Occipital lobe (tissue), 2 donors: Measurements from ENCODE around the gene ZDHHC14. TPM values are rescaled to one million over a fixed set of nuclear protein-coding genes. Genes with fewer than 3 reads are reported as not detected.
"Not testable (repeated sequence)": the region's sequence is repeated elsewhere in the genome, so short reads cannot be mapped to it uniquely, and the experiment has no call there.

Source experiments
- DNase-seq: peaks from one replicate; lab custom pipeline; 2025; lab: John Stamatoyannopoulos, UW
- total RNA-seq: library from RNA; depleted of rRNA; stranded (reverse); fragments of >200 nt; gene quantifications from one replicate; pipeline ENCODE4 v1.2.3, GENCODE V29; 2014

ZDHHC14 gene
- total RNA-seq, 1 donor from 2014 or later = 14.3 TPM

DNA sequence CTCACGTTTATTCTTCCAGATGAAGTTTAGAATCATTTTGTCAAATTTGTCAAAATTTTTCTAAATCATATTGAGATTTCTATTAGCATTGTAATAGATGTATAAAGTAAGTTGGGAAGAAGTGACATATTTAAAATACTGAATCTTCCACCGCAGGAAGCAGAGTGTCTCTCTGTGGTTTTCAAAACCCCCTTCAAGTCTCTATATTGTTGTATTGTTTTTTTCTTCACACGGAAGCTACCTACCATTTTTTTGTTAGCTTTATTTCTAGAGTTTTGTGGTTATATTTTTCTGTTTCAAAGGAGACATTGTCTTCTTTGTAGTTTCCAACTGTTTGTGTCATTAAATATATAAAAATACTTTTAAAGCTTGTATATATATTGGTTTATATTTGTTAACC, 188.6 kb downstream of the ZDHHC14 start:
- no peak for DNase-seq

DNA sequence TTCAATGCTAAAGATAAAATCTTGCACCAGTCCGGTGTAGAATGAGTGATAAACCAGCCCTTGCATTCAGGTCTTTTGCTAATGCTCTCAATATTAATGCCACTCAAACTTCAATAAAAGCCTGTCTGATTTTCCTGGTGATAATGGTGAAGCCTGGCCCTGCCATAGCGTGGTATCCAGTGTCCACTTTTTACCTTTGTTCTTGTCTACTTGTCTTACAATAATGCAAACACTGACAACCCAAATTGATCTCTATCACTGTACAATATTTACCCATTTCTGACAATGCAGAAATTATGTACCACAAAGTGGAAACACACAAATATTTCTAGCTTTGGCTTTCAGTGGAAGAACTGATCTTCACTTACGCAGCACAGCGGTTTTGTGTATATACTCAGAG, 189.1 kb downstream of the ZDHHC14 start:
- no peak for DNase-seq

DNA sequence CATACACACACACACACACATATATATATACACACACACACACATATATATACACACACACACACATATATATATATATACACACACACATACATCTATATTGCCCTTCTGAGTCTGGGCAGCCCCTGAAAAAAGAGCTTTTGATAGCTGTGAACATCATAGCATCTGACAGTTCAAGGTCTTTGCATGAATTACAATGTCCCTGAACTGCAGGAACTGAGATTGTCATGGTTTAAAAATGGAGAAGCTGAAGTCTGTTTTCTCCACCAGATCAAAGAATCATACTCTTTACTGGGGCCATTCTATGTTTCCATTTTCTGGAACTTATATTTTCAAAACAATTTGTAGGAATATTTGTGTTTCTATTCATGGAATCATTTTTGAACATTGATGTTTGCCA, 189.8 kb downstream of the ZDHHC14 start:
- no peak for DNase-seq

DNA sequence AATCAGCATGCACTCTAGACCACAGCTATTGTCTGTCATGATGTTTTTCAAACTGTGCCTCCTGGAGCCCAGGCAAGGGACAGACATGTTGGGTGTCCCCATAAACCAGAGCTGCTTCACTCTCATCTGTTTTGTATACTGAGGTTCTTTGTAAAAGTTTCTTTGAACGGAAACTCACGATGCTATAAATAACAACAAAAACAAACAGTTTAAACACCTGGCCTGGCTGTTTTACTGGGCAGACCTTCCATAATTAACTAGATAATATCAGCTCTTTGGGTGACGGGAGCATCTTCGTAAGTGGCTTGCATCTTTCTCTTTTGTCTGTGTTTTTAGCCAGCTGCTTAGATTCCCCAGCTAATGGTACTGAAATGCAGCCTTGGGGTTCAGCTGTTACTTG, 190.3 kb downstream of the ZDHHC14 start:
- no peak for DNase-seq

- DNase-seq = no peak
Observed at GRCh38 chr6:157571950-157572349, 191.0 kb downstream of the ZDHHC14 start.

- no peak for DNase-seq
Observed at GRCh38 chr6:157574851-157575424, 193.9 kb downstream of the ZDHHC14 start.

GRCh38 chr6:157575436-157576145, 194.6 kb downstream of the ZDHHC14 start:
- no peak for DNase-seq

GRCh38 chr6:157576991-157577390, 196.0 kb downstream of the ZDHHC14 start:
- DNase-seq = not testable (repeated sequence)

DNA sequence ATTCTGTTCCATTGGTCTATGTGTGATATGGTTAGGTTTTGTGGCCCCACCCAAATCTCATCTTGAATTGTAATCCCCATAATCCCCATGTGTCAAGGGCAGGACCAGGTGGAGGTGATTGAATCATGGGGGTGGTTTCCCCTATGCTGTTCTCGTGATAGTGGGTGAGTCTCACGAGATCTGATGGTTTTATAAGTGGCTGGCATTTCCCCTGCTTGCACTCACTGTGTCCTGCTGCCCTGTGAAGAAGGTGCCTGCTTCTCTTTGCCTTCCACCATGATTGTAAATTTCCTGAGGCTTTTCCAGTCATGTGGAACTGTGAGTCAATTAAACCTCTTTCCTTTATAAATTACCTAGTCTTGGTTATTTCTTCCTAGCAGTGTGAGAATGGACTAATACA, 197.5 kb downstream of the ZDHHC14 start:
- DNase-seq = not testable (repeated sequence)

DNA sequence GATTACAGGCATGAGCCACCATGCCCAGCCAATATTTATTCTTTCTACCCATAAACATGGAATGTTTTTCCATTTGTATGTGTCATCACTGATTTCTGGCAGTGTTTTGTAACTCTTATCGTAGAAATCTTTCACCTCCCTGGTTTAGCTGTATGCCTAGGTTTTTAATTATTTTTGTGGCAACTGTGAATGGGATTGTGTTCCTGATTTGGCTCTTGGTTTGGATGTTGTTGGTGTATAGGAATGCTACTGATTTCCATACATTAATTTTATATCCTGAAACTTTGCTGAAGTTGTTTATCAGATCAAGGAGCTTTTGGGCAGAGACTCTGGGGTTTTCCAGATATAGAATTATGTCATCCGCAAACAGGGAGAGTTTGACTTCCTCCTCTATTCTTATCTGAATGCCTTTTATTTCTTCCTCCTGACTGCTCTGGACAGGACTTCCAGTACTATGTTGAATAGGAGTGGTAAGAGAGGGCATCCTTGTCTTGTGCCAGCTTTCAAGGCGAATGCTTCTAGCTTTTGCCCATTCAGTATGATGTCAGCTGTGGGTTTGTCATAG, 198.6 kb downstream of the ZDHHC14 start:
- no peak for DNase-seq

- no peak for DNase-seq
Observed at GRCh38 chr6:157584036-157584435, 203.0 kb downstream of the ZDHHC14 start.

- DNase-seq = no peak
Observed at GRCh38 chr6:157585274-157586087, 204.5 kb downstream of the ZDHHC14 start.

DNA sequence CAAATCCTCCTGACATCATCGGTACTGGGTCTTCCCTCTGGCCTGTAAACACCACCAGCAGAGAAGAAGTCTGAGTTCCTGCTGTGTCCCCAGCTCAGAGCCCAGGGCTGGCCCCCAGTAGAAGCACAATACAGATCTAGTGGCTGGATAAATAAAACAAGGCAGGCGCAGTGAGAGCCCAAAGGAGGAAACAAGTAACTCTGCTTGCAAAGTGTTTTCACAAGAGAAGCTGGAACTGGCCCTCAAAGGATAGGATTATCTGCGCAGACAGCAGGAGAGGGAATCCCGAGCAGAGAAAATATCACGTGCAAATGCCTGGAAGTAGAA, 205.1 kb downstream of the ZDHHC14 start:
- no peak for DNase-seq

DNA sequence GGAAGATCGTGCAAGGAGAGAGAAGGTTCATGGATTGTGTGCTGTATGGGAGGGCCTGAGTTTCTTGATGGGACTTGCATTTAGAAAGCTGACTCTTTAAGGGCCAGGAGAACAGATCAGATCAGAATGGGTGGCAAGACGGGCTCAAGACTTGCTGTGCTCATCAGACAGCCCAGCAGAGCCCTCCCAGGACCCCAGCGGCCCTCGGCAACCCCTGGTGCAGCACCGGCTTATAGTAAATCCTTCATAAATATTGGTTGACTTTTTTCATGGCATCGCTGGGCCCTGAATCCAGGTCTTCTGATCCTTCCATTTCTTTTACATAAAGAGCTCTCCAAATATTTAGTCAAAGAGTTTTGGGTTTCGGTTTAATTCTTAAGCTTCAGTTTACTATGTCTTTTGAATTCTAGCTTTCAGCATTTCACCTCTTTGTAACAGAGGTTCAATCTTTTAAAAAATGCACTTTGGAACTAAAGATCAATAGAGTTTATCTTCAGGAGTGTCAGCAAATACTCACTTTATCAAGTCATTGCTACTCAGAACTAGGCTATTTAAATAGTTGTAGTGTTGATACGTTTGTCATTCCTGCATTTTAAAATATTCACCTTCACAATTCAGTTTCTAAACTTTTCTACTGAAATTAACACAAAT, 205.6 kb downstream of the ZDHHC14 start:
- DNase-seq = no peak

DNA sequence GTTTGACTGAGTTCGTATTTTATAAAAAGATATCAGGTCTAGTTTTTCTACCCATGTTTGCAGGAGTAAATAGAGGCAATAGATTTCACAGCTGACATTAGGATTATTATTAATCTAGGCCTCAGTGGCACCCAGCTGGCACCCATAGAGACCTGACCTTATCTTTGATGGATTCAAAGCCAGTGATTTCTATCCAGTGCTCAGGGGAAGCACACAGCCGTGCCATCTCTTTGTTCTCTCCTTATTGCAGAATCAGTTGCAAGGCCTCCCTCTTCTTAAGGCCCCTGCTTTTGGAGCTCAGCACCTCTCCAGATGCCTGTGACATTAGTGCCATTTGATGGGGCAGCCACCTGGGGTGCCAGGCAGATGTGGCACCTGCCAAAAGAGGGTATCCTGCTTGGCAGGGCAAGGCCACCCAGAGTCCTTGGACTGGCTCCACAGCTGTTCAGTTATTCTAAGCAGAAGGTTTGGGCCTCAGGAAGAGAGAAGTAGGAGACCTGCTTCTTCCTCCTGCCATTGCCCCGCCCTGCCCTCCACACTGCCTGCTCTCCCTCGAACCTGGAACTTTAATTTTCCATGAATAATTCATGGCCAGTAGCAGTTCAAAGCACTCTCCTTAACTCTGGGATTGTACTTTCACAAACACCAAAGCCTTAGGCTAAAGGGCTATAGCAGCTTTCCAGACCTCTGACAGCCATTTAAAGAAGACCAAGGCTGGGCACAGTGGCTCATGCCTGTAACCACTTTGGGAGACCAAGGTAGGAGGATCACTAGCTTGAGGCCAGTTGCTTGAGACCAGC, 206.3 kb downstream of the ZDHHC14 start:
- DNase-seq = no peak

DNA sequence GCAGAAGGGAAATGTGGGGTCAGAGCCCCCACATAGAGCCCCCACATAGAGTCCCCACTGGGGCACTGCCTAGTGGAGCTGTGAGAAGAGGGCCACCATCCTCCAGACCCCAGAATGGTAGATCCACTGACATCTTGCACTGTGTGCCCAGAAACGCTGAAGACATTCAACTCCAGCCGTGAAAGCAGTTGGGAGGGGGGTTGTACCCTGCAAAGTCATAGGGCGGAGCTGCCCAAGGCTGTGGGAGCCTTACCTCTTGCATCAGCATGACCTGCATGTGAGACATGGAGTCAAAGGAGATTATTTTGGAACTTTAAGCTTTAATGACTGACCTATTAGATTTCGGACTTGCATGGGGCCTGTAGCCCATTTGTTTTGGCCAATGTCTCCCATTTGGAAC, 209.7 kb downstream of the ZDHHC14 start:
- DNase-seq = not testable (repeated sequence)

DNA sequence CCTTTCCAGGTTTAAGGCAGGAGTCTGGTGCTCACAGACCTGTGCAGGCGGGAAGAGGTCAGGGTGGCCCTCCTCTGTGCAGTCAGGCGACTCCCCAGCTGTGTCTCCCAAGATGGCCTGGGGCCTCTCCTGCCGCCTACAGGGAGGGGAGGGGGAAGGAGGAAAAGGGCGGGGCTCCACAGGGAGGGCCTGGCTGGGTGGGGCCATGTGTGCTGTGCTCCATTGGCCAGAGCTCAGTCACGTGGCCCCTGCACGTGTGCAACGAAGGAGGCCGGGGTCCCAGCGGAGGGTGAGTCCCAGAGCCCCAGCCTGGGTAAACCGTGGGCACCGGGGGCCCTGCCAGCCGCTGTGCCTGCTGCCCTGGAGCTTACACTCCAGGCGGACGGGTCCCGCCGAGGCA, 211.6 kb downstream of the ZDHHC14 start:
- DNase-seq = no peak

DNA sequence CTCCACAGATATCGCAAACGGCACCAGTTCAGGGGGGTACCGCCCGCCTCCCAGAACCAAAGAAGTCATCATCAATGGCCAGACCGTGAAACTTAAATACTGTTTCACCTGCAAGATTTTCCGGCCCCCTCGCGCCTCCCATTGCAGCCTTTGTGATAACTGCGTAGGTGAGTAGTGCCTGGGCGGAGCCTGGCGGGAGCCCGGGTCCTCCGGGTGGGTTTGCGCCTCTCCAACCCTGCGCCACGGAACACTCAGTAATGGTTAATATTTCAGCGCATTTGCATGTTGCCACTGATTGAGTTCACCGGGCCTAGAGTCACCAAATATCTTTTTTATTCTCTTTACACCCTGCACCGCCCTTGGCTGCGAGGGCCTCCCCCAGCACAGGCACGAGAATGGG, 212.0 kb downstream of the ZDHHC14 start:
- no peak for DNase-seq

DNA sequence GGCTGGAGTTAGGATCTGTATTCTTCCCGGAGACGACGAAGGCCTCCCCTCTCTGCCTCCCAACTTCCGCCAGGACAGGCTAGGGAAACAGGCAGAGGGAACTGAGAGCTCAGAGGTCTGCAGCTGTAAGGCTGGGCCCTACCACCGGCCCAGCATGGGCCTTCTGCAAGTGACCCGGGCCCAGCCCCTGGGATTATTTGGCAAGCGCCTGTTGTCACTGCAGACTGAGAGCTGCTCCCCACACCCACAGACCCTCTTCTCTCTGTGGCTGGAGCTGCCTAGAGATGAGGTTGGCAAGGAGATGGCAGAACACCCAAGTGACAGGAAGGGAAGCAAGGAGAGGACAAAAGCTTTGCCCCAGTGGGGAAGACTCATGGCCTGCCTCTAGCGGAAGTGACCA, 212.6 kb downstream of the ZDHHC14 start:
- DNase-seq = no peak

DNA sequence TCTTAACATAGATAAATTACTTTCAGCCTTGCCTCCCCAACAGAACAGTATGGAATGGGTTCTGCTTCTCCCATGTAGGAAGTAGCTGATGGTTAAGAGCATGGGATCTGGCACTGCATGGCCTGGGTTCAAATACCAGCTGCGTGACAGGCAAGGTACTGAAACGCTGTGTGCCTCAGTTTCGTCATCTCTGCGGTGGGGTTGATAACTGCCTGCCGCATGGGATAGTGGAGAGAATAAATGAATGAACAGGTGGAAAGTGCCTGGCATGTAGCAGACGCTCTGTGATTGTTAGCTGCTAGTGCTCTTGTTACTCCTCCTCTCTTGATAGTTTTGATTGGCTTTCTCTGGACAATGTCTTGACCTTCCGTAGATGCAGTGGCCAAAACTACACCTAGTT, 213.3 kb downstream of the ZDHHC14 start:
- DNase-seq = no peak

DNA sequence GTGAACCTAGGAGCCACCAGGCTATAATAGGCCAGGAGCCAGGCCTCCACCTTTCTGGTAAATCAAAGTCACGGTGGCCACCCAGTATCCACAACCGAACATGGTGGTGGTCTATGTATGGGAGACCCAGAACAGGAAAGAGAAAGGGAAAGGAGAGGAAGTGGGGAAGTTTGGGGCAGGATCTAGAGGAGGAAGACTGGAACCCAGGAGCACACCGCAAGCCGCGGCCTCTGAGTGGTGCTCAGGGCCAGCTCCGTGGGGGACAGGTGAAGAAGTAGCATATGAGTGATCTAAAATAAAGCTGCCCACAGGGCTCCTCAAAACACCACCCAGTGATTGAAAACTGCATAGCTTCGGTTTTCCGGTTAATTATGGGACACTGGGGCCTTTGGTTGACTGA, 214.8 kb downstream of the ZDHHC14 start:
- no peak for DNase-seq
